Uterus (tissue), 4 donors: Measurements from ENCODE around the gene MCEE. TPM values are rescaled to one million over a fixed set of nuclear protein-coding genes. Genes with fewer than 3 reads are reported as not detected.
"Not testable (repeated sequence)": the region's sequence is repeated elsewhere in the genome, so short reads cannot be mapped to it uniquely, and the experiment has no call there.

Experiments
- DNase-seq, 2 donors: peaks; one replicate each; pipeline ENCODE4 v3.0.0-alpha.2; 2019 to 2020
- H3K27ac ChIP-seq, 2 donors: fragments of 200-600 bp; sonication (generic); 1 replicate in 1 of 2; 2 replicates in 1 of 2; pipeline ENCODE4 v1.5.1; 2016 to 2018
- H3K27me3 ChIP-seq, 2 donors: fragments of 200-600 bp; sonication (generic); one replicate each; pipeline ENCODE4 v1.5.1; 2018 to 2019; ENCODE audit warnings: control low read depth in 1 of 2
- H3K36me3 ChIP-seq, 2 donors: fragments of 200-600 bp; sonication (generic); one replicate each; pipeline ENCODE4 v1.5.1; 2019; ENCODE audit warnings: control low read depth in 1 of 2
- H3K4me1 ChIP-seq, 2 donors: fragments of 200-600 bp; sonication (generic); one replicate each; pipeline ENCODE4 v1.5.1; 2018 to 2019; ENCODE audit warnings: control low read depth in 1 of 2
- H3K4me3 ChIP-seq, 2 donors: fragments of 200-600 bp; sonication (generic); 1 replicate in 1 of 2; 2 replicates in 1 of 2; pipeline ENCODE4 v1.5.1; 2018 to 2019; ENCODE audit warnings: mild to moderate bottlenecking in 1 of 2
- H3K9me3 ChIP-seq, 2 donors: fragments of 200-600 bp; sonication (generic); one replicate each; pipeline ENCODE4 v1.5.1; 2019; ENCODE audit warnings: control low read depth in 1 of 2
- POLR2A ChIP-seq, 2 donors: fragments of 450-650 bp; IDR thresholded peaks; one replicate each; pipeline ENCODE4 v1.6.1; 2016; ENCODE audit warnings: antibody characterized with exemption in 2 of 2, mild to moderate bottlenecking in 1 of 2, moderate library complexity in 1 of 2
- intact Hi-C: fragments of 100-400 bp; cut with DNase I; formaldehyde crosslinking; loops from one replicate; pipeline ENCODE4 v1.15.1; 2023; ENCODE audit warnings: low total_unique reads
- total RNA-seq, 4 donors: library from RNA; depleted of rRNA in 3 of 4; stranded (reverse); fragments of >200 nt in 3 of 4; gene quantifications; one replicate each; pipeline versions ENCODE4 v1.1.0 to v1.2.4, GENCODE V29; 2014 to 2023
- TF ChIP-seq, protein P1 (sequence below), 4 experiments: fragments of 200-600 bp in 2 of 4; fragments of 450-650 bp in 2 of 4; sonication (generic) in 2 of 4; IDR thresholded peaks; one replicate each; pipeline ENCODE4 v1.5.1; 2016 to 2019; ENCODE audit warnings: antibody characterized with exemption in 4 of 4, mild to moderate bottlenecking in 2 of 4, moderate library complexity in 1 of 4
- donor health status: DM: yes; HTN: yes; CAD: no.

The MCEE gene
- total RNA-seq, 4 donors from 2014 or later: 9.5 to 40.0 (median 23.2) TPM; not detected in 1

GRCh38 chr2:71103809-71104208, 26.2 kb downstream of the MCEE start:
- Histone ChIP-seq H3K4me1 (no peaks in the 10 kb centered on the region), H3K4me3 (no peak overlapping the region), H3K27ac (no peak overlapping the region), H3K36me3 (no peaks in the 10 kb centered on the region), H3K27me3 (no peaks in the 10 kb centered on the region), H3K9me3 (no peaks in the 10 kb centered on the region)
- intact Hi-C loops: no loop called here
- no peak for DNase-seq
- TF ChIP-seq, protein P1, sequence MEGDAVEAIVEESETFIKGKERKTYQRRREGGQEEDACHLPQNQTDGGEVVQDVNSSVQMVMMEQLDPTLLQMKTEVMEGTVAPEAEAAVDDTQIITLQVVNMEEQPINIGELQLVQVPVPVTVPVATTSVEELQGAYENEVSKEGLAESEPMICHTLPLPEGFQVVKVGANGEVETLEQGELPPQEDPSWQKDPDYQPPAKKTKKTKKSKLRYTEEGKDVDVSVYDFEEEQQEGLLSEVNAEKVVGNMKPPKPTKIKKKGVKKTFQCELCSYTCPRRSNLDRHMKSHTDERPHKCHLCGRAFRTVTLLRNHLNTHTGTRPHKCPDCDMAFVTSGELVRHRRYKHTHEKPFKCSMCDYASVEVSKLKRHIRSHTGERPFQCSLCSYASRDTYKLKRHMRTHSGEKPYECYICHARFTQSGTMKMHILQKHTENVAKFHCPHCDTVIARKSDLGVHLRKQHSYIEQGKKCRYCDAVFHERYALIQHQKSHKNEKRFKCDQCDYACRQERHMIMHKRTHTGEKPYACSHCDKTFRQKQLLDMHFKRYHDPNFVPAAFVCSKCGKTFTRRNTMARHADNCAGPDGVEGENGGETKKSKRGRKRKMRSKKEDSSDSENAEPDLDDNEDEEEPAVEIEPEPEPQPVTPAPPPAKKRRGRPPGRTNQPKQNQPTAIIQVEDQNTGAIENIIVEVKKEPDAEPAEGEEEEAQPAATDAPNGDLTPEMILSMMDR (IDR thresholded peaks at IDR 0.05): no peak
- TF ChIP-seq POLR2A (IDR thresholded peaks at IDR 0.05): no peak

DNA sequence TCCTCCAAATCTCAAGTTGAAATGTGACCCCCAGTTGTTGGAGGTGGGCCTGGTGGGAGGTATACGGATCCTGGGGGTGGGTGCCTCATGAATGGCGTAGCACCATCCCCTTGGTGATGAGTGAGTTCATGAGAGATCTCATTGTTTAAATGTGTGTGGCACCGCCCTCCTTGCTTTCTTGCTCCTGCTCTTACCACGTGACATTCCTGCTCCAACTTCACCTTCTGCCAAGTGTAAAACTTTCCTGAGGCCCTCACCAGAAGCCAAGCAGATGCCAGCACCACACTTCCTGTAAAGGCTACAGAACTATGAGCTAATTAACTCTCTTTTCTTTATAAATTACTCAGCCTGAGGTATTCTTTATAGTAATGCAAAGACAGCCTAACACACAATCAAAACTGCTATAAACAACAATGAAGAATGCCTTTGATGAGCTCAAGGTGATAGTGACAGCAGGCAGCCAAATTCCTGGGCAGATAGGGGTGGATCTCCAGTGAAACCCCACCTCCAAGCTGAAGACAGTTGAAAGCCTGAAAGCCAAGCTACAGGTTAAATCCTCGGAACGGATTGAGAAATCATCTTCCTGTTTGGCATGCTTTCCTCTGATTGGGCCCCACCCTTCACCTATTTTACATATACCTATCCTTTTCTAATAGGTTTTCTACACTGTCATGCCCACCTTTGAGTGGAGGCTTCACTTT, 26.9 kb downstream of the MCEE start:
- H3K4me1 ChIP-seq: no peaks in the 10 kb centered on the region
- H3K36me3 ChIP-seq: no peaks in the 10 kb centered on the region
- no peaks in the 10 kb centered on the region for H3K27me3 ChIP-seq
- DNase-seq: no peak
- no peak overlapping the region for H3K4me3 ChIP-seq
- TF ChIP-seq POLR2A (IDR thresholded peaks at IDR 0.05): no peak
- TF ChIP-seq, protein P1 (IDR thresholded peaks at IDR 0.05): no peak
- intact Hi-C loops: no loop called here
- no peaks in the 10 kb centered on the region for H3K9me3 ChIP-seq
- H3K27ac ChIP-seq: no peak overlapping the region

DNA sequence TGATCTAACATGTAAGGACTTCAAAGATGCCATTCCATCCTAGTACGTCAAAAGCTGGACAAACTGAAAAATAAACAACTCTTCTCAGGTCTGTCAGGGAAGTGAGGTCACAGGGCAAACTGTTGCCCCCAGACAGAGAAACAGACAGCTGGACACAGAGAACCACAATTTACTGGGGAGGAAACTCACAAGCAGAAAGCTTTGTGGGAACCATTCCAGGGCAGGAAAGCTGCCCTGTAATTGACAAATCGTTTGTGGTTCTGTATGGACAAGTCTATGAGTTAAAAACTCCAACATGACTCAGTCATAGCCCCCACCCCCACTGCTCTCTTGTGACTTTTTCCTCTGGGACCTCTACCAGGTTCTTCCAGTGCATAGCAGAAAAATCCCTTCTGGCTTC, 28.4 kb downstream of the MCEE start:
- Histone ChIP-seq H3K9me3 (no peaks in the 10 kb centered on the region), H3K27ac (no peak overlapping the region), H3K27me3 (no peaks in the 10 kb centered on the region), H3K4me1 (no peaks in the 10 kb centered on the region), H3K36me3 (no peaks in the 10 kb centered on the region), H3K4me3 (no peak overlapping the region)
- TF ChIP-seq POLR2A (IDR thresholded peaks at IDR 0.05): no peak
- TF ChIP-seq, protein P1 (IDR thresholded peaks at IDR 0.05): no peak
- no peak for DNase-seq
- intact Hi-C loops: no loop called here

DNA sequence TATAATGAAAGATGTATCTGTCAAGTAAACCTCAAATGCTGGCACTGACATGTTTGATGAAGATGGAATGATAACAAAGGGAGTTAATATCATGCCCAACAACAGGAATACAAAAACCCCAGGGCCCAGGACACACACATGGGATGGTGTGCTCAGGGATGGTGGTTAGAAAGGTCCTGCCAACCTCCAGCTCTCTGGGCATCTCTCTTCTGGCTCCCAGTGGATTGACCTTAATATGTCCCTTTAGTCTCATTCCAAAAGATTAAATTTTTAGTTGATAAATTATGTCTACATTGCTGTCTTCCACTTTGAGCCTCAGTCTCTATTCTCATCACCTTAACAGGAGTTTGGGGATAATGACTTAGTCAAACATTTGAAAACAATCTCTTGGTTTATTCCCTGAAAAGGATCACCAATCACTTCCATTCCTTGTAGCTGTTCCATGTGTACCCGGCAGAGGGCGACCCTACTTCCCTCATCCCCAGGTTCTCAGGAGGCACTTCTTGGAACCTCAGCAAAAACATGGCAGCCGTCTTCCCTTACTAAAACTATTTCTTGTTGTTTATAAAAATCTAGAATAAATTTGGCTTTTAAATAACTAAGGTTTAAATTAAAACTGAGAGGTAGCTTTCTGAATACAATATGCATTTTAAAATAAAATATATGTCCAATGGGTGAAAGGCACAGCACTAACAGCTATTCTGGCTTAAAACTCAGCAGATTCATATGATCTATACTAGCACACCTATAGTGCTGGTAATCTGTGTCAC, 29.6 kb downstream of the MCEE start:
- H3K4me3 ChIP-seq: no peak overlapping the region
- DNase-seq: no peak
- no peak for TF ChIP-seq POLR2A (IDR thresholded peaks at IDR 0.05)
- TF ChIP-seq, protein P1 (IDR thresholded peaks at IDR 0.05): peak in 2 of 4 experiments; percentile 30 to 47
- intact Hi-C loops: no loop called here
- H3K27me3 ChIP-seq: no peaks in the 10 kb centered on the region
- no peaks in the 10 kb centered on the region for H3K36me3 ChIP-seq
- no peaks in the 10 kb centered on the region for H3K4me1 ChIP-seq
- H3K9me3 ChIP-seq: no peaks in the 10 kb centered on the region
- H3K27ac ChIP-seq: no peak overlapping the region

GRCh38 chr2:71092491-71093260, 37.4 kb downstream of the MCEE start:
- H3K9me3 ChIP-seq, H3K27ac ChIP-seq, intact Hi-C loops, DNase-seq, H3K27me3 ChIP-seq, H3K4me1 ChIP-seq, H3K36me3 ChIP-seq, H3K4me3 ChIP-seq: not testable (repeated sequence)

GRCh38 chr2:71091808-71092207, 38.2 kb downstream of the MCEE start:
- H3K4me3 ChIP-seq, DNase-seq, H3K27ac ChIP-seq, H3K36me3 ChIP-seq, intact Hi-C loops, H3K27me3 ChIP-seq, H3K9me3 ChIP-seq, H3K4me1 ChIP-seq: not testable (repeated sequence)

GRCh38 chr2:71089475-71089874, 40.6 kb downstream of the MCEE start:
- H3K9me3 ChIP-seq, H3K27ac ChIP-seq, DNase-seq, H3K4me1 ChIP-seq, intact Hi-C loops, H3K4me3 ChIP-seq, H3K36me3 ChIP-seq, H3K27me3 ChIP-seq: not testable (repeated sequence)

GRCh38 chr2:71085325-71086003, 44.6 kb downstream of the MCEE start:
- intact Hi-C loops, H3K4me3 ChIP-seq: not testable (repeated sequence)

More at GRCh38 chr2:71085325-71086003, 44.6 kb downstream of the MCEE start:
- H3K9me3 ChIP-seq, H3K4me1 ChIP-seq, H3K27ac ChIP-seq, DNase-seq, H3K27me3 ChIP-seq, H3K36me3 ChIP-seq: not testable (repeated sequence)
